SK-N-SH treated with all-trans-retinoic acid at 6 μM for 48 hours (cell line): ENCODE data around the gene LGR4.

Experiments used
- ARNTL ChIP-seq: fragments of 450-650 bp; formaldehyde crosslinking; IDR thresholded peaks from 2 replicates; pipeline ENCODE4 v1.5.0; 2020; ENCODE audit warnings: low read depth, mild to moderate bottlenecking, moderate library complexity, borderline replicate concordance
- CSDC2 ChIP-seq: fragments of 250-450 bp; sonication (Bioruptor Pico); IDR thresholded peaks from 2 replicates; pipeline ENCODE4 v1.5.0; 2020; ENCODE audit warnings: mild to moderate bottlenecking, moderate library complexity
- GLIS3 ChIP-seq: fragments of 250-450 bp; sonication (Bioruptor Pico); IDR thresholded peaks from 2 replicates; pipeline ENCODE4 v1.5.0; 2020; ENCODE audit warnings: mild to moderate bottlenecking, moderate library complexity
- OSR1 ChIP-seq: fragments of 250-450 bp; sonication (Bioruptor Pico); IDR thresholded peaks from 2 replicates; pipeline ENCODE4 v1.8.0; 2022; ENCODE audit warnings: moderate library complexity, mild to moderate bottlenecking, inconsistent platforms
- SNAI2 ChIP-seq: fragments of 250-450 bp; sonication (Bioruptor Pico); IDR thresholded peaks from 2 replicates; pipeline ENCODE4 v1.5.0; 2020; ENCODE audit warnings: mild to moderate bottlenecking, moderate library complexity
- TOX ChIP-seq: fragments of 250-450 bp; sonication (Bioruptor Pico); IDR thresholded peaks from 2 replicates; pipeline ENCODE4 v1.8.0; 2021; ENCODE audit warnings: mild to moderate bottlenecking, moderate library complexity, borderline replicate concordance
- ZFP3 ChIP-seq: fragments of 250-450 bp; sonication (Bioruptor Pico); IDR thresholded peaks from 2 replicates; pipeline ENCODE4 v1.5.0; 2020; ENCODE audit warnings: mild to moderate bottlenecking, moderate library complexity
- ZFP30 ChIP-seq: fragments of 450-650 bp; formaldehyde crosslinking; IDR thresholded peaks from 2 replicates; pipeline ENCODE4 v1.5.0; 2022; ENCODE audit warnings: mild to moderate bottlenecking, moderate library complexity
- ZNF565 ChIP-seq: fragments of 450-650 bp; formaldehyde crosslinking; conservative IDR thresholded peaks from 2 replicates; pipeline ENCODE4 v1.5.0; 2020; ENCODE audit warnings: low read depth, mild to moderate bottlenecking, moderate library complexity
- ZNF8 ChIP-seq: fragments of 450-650 bp; formaldehyde crosslinking; IDR thresholded peaks from 2 replicates; pipeline ENCODE4 v1.5.0; 2020; ENCODE audit warnings: mild to moderate bottlenecking, moderate library complexity
- TF ChIP-seq, protein P1 (sequence below): fragments of 250-450 bp; sonication (Bioruptor Pico); IDR thresholded peaks from 2 replicates; pipeline ENCODE4 v1.5.1; 2021; ENCODE audit warnings: mild to moderate bottlenecking, moderate library complexity
- TF ChIP-seq, protein P2 (sequence below): fragments of 250-450 bp; sonication (Bioruptor Pico); IDR thresholded peaks from 2 replicates; pipeline ENCODE4 v1.5.1; 2020; ENCODE audit warnings: low read depth, mild to moderate bottlenecking, moderate library complexity
- TF ChIP-seq, protein P3 (sequence below): fragments of 250-450 bp; sonication (Bioruptor Pico); IDR thresholded peaks from 2 replicates; pipeline ENCODE4 v1.8.0; 2020; ENCODE audit warnings: mild to moderate bottlenecking, moderate library complexity, borderline replicate concordance
- TF ChIP-seq, protein P4 (sequence below): fragments of 250-450 bp; sonication (Bioruptor Pico); IDR thresholded peaks from 2 replicates; pipeline ENCODE4 v1.5.0; 2020; ENCODE audit warnings: mild to moderate bottlenecking, moderate library complexity

DNA sequence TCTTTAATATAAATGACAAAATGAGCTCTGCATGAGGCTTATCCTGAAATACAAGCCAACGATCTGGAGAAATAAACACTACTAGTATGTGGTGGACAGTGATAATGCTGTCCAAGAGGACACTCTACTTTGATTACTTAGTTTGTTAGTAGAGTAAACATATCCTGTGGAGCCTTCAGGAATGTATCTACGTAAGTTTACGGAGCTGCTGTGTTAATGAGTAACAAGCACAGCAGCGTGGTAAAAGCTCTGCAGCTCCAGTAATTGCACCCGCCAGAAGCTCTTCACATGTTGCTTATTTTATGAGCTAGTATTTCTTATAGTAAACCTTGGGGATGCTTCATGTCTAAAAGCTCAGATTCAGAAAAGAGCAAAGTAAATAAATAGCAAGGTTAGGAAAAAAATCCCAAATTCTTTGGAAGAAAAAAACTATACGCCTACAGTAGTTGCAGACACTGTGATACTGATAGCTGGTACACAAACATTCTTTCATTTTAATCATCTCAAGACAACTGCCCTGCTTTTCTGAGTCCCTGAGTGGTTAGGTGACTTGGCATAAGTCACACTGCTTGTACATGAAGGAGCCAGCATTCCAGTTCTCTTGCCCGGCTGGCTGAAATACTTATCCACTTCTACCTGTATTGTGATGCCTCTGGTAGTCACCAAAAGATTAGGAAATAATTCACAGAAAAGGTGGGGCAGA is 76.9 kb downstream of the LGR4 start:
- TF ChIP-seq TOX (CRISPR knock-in tag) (no peak), OSR1 (CRISPR knock-in tag) (no peak), ZFP3 (CRISPR knock-in tag) (no peak), ZFP30 (CRISPR knock-in tag) (no peak), ZNF565 (CRISPR knock-in tag) (no peak), ZNF8 (CRISPR knock-in tag) (no peak), CSDC2 (CRISPR knock-in tag) (no peak), SNAI2 (CRISPR knock-in tag) (no peak), ARNTL (CRISPR knock-in tag) (no peak), GLIS3 (no peak)
- TF ChIP-seq, protein P1, sequence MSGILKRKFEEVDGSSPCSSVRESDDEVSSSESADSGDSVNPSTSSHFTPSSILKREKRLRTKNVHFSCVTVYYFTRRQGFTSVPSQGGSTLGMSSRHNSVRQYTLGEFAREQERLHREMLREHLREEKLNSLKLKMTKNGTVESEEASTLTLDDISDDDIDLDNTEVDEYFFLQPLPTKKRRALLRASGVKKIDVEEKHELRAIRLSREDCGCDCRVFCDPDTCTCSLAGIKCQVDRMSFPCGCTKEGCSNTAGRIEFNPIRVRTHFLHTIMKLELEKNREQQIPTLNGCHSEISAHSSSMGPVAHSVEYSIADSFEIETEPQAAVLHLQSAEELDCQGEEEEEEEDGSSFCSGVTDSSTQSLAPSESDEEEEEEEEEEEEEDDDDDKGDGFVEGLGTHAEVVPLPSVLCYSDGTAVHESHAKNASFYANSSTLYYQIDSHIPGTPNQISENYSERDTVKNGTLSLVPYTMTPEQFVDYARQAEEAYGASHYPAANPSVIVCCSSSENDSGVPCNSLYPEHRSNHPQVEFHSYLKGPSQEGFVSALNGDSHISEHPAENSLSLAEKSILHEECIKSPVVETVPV (CRISPR knock-in tag): no peak
- TF ChIP-seq, protein P2, sequence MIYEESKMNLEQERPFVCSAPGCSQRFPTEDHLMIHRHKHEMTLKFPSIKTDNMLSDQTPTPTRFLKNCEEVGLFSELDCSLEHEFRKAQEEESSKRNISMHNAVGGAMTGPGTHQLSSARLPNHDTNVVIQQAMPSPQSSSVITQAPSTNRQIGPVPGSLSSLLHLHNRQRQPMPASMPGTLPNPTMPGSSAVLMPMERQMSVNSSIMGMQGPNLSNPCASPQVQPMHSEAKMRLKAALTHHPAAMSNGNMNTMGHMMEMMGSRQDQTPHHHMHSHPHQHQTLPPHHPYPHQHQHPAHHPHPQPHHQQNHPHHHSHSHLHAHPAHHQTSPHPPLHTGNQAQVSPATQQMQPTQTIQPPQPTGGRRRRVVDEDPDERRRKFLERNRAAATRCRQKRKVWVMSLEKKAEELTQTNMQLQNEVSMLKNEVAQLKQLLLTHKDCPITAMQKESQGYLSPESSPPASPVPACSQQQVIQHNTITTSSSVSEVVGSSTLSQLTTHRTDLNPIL: no peak
- TF ChIP-seq, protein P3, sequence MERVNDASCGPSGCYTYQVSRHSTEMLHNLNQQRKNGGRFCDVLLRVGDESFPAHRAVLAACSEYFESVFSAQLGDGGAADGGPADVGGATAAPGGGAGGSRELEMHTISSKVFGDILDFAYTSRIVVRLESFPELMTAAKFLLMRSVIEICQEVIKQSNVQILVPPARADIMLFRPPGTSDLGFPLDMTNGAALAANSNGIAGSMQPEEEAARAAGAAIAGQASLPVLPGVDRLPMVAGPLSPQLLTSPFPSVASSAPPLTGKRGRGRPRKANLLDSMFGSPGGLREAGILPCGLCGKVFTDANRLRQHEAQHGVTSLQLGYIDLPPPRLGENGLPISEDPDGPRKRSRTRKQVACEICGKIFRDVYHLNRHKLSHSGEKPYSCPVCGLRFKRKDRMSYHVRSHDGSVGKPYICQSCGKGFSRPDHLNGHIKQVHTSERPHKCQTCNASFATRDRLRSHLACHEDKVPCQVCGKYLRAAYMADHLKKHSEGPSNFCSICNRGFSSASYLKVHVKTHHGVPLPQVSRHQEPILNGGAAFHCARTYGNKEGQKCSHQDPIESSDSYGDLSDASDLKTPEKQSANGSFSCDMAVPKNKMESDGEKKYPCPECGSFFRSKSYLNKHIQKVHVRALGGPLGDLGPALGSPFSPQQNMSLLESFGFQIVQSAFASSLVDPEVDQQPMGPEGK (CRISPR knock-in tag): no peak
- TF ChIP-seq, protein P4, sequence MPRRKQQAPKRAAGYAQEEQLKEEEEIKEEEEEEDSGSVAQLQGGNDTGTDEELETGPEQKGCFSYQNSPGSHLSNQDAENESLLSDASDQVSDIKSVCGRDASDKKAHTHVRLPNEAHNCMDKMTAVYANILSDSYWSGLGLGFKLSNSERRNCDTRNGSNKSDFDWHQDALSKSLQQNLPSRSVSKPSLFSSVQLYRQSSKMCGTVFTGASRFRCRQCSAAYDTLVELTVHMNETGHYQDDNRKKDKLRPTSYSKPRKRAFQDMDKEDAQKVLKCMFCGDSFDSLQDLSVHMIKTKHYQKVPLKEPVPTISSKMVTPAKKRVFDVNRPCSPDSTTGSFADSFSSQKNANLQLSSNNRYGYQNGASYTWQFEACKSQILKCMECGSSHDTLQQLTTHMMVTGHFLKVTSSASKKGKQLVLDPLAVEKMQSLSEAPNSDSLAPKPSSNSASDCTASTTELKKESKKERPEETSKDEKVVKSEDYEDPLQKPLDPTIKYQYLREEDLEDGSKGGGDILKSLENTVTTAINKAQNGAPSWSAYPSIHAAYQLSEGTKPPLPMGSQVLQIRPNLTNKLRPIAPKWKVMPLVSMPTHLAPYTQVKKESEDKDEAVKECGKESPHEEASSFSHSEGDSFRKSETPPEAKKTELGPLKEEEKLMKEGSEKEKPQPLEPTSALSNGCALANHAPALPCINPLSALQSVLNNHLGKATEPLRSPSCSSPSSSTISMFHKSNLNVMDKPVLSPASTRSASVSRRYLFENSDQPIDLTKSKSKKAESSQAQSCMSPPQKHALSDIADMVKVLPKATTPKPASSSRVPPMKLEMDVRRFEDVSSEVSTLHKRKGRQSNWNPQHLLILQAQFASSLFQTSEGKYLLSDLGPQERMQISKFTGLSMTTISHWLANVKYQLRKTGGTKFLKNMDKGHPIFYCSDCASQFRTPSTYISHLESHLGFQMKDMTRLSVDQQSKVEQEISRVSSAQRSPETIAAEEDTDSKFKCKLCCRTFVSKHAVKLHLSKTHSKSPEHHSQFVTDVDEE: no peak
